Natural killer cell (primary cell): ENCODE results near the gene LTF. TPM values are rescaled to one million over a fixed set of nuclear protein-coding genes. Genes with fewer than 3 reads are reported as not detected.

ENCODE experiments used
- ATAC-seq, 3 donors: fragments of 150-1000 bp in 2 of 3; fragments of 200-7000 bp in 1 of 3; cut with Tn5 transposase; 1 replicate in 1 of 3; 2 replicates in 2 of 3; pipeline ENCODE4 v1.10.0; 2021; ENCODE audit warnings: mild to moderate bottlenecking in 2 of 3, moderate library complexity in 2 of 3
- DNase-seq, 2 donors: peaks; one replicate each; pipeline versions ENCODE4 v3.0.0 to v3.0.0-alpha.2; 2013 to 2021; ENCODE audit warnings: mixed read lengths in 1 of 2
- H3K27ac ChIP-seq: one replicate; pipeline ENCODE4 v1.5.1; 2013; ENCODE audit warnings: mild to moderate bottlenecking, low read length
- H3K27me3 ChIP-seq: one replicate; pipeline ENCODE4 v1.6.1; 2013; ENCODE audit warnings: low read length; ENCODE audit not compliant: control insufficient read depth, insufficient read depth
- H3K36me3 ChIP-seq: one replicate; pipeline ENCODE4 v1.6.1; 2013; ENCODE audit warnings: low read length; ENCODE audit not compliant: control insufficient read depth, insufficient read depth
- H3K4me1 ChIP-seq: one replicate; pipeline ENCODE4 v1.6.1; 2013; ENCODE audit warnings: low read length; ENCODE audit not compliant: control insufficient read depth, insufficient read depth
- H3K4me3 ChIP-seq: one replicate; pipeline ENCODE4 v1.5.1; 2013; ENCODE audit warnings: low read length
- H3K9me3 ChIP-seq: one replicate; pipeline ENCODE4 v1.6.1; 2013; ENCODE audit warnings: low read length; ENCODE audit not compliant: control insufficient read depth, insufficient read depth
- H3K27ac Mint-ChIP-seq, 2 donors: one replicate each; pipeline ENCODE4 v1.8.0; 2022; ENCODE audit warnings: mild to moderate bottlenecking in 2 of 2, mixed read lengths in 2 of 2, moderate library complexity in 1 of 2
- H3K27me3 Mint-ChIP-seq, 2 donors: one replicate each; pipeline ENCODE4 v1.8.0; 2022; ENCODE audit warnings: low read depth in 2 of 2, mixed read lengths in 2 of 2
- H3K36me3 Mint-ChIP-seq: one replicate; pipeline ENCODE4 v1.8.0; 2022; ENCODE audit warnings: mixed read lengths
- H3K4me1 Mint-ChIP-seq, 2 donors: one replicate each; pipeline ENCODE4 v1.8.0; 2022; ENCODE audit warnings: mixed read lengths in 2 of 2
- H3K4me3 Mint-ChIP-seq: one replicate; pipeline ENCODE4 v1.8.0; 2022; ENCODE audit warnings: mild to moderate bottlenecking, moderate library complexity, mixed read lengths
- H3K9me3 Mint-ChIP-seq, 2 donors: one replicate each; pipeline ENCODE4 v1.8.0; 2022; ENCODE audit warnings: mixed read lengths in 2 of 2
- CTCF ChIP-seq: fragments of 200-600 bp; IDR thresholded peaks from one replicate; pipeline ENCODE4 v1.8.0; 2022; ENCODE audit warnings: antibody characterized with exemption
- WGBS: methylation state at CpG from one replicate; pipeline ENCODE4 v1.1.7; 2013; ENCODE audit warnings: missing lambda C conversion rate; ENCODE audit not compliant: insufficient coverage; 5-methylcytosine and 5-hydroxymethylcytosine counted together
- intact Hi-C: fragments of 100-400 bp; cut with micrococcal nuclease; formaldehyde crosslinking; loops from one replicate; pipeline ENCODE4 v1.14.2; 2022
- total RNA-seq, 4 donors: library from RNA; stranded (reverse); fragments of 120-200 nt in 1 of 4; gene quantifications; one replicate each; pipeline versions ENCODE4 v1.2.3 to v1.2.4, GENCODE V29; 2013 to 2022

LTF gene
- total RNA-seq, 3 donors from 2014 or later (not counting 1 experiment from before 2014, with no cell fraction given): 1.0 to 1.1 TPM; not detected in 1

GRCh38 chr3:46484911-46485778 is 20.4 kb upstream of the LTF start:
- H3K4me3 ChIP-seq: no peak overlapping the region
- Mint-ChIP-seq H3K9me3 (no peaks in the 10 kb centered on the region), H3K27ac (no peak overlapping the region), H3K4me3 (no peak overlapping the region), H3K36me3 (no peaks in the 10 kb centered on the region), H3K4me1 (peaks cover 8 to 10% of the 10 kb centered on the region in 2 donors), H3K27me3 (peaks cover 0 to 8% of the 10 kb centered on the region in 2 donors)
- intact Hi-C loops: no loop called here
- no peaks in the 10 kb centered on the region for H3K9me3 ChIP-seq
- DNase-seq (no peak), ATAC-seq (no peak)
- 90% methylated on average over 9 of the region's 10 CpGs for WGBS
- no peak overlapping the region for H3K27ac ChIP-seq
- H3K4me1 ChIP-seq: peaks cover 10% of the 10 kb centered on the region
- no peak for TF ChIP-seq CTCF
- no peaks in the 10 kb centered on the region for H3K36me3 ChIP-seq
- no peaks in the 10 kb centered on the region for H3K27me3 ChIP-seq

- intact Hi-C loops: no loop called here
- no peak overlapping the region for H3K4me3 ChIP-seq
- DNase-seq (no peak), ATAC-seq (no peak)
- Mint-ChIP-seq H3K36me3 (no peaks in the 10 kb centered on the region), H3K9me3 (no peaks in the 10 kb centered on the region), H3K27ac (no peak overlapping the region), H3K4me1 (peaks cover 8 to 10% of the 10 kb centered on the region in 2 donors), H3K27me3 (peaks cover 3 to 8% of the 10 kb centered on the region in 2 donors), H3K4me3 (no peak overlapping the region)
- H3K4me1 ChIP-seq: peaks cover 10% of the 10 kb centered on the region
- H3K36me3 ChIP-seq: no peaks in the 10 kb centered on the region
- WGBS: 89% methylated on average over 1 of the region's 1 CpG
- TF ChIP-seq CTCF: no peak
- H3K9me3 ChIP-seq: no peaks in the 10 kb centered on the region
- no peaks in the 10 kb centered on the region for H3K27me3 ChIP-seq
- H3K27ac ChIP-seq: no peak overlapping the region
Measured at GRCh38 chr3:46484388-46484787, 19.7 kb upstream of the LTF start.

- H3K27ac Mint-ChIP-seq: no peak overlapping the region
- no peaks in the 10 kb centered on the region for H3K36me3 ChIP-seq
- H3K4me3 Mint-ChIP-seq: no peak overlapping the region
- H3K4me1 Mint-ChIP-seq: peaks cover 3 to 5% of the 10 kb centered on the region in 2 donors
- H3K9me3 Mint-ChIP-seq: no peaks in the 10 kb centered on the region
- H3K36me3 Mint-ChIP-seq: no peaks in the 10 kb centered on the region
- H3K27me3 ChIP-seq: no peaks in the 10 kb centered on the region
- peaks cover 9 to 11% of the 10 kb centered on the region in 2 donors for H3K27me3 Mint-ChIP-seq
- no peak for ATAC-seq
- H3K4me1 ChIP-seq: peaks cover 4% of the 10 kb centered on the region
- H3K9me3 ChIP-seq: no peaks in the 10 kb centered on the region
- intact Hi-C loops: no loop called here
- H3K4me3 ChIP-seq: no peak overlapping the region
- no peak overlapping the region for H3K27ac ChIP-seq
- TF ChIP-seq CTCF: no peak
- no peak for DNase-seq
- WGBS: 82% methylated on average over 2 of the region's 2 CpGs
Measured at GRCh38 chr3:46483825-46484224, 19.1 kb upstream of the LTF start.
